A549 treated with AZD2906 at 1 μM for 4 hours (cell line): ENCODE results near the gene ZNF446. TPM values are rescaled to one million over a fixed set of nuclear protein-coding genes. Genes with fewer than 3 reads are reported as not detected.

Experiments used
- total RNA-seq: library from RNA; stranded (reverse); fragments of 200-300 nt; extraction: Qiagen RNA extraction; gene quantifications from 5 replicates; pipeline ENCODE4 v1.2.3, GENCODE V29; 2022

The ZNF446 gene
- total RNA-seq: 11.3 to 13.4 TPM (median 13.0 TPM) in 5 replicates

DNA sequence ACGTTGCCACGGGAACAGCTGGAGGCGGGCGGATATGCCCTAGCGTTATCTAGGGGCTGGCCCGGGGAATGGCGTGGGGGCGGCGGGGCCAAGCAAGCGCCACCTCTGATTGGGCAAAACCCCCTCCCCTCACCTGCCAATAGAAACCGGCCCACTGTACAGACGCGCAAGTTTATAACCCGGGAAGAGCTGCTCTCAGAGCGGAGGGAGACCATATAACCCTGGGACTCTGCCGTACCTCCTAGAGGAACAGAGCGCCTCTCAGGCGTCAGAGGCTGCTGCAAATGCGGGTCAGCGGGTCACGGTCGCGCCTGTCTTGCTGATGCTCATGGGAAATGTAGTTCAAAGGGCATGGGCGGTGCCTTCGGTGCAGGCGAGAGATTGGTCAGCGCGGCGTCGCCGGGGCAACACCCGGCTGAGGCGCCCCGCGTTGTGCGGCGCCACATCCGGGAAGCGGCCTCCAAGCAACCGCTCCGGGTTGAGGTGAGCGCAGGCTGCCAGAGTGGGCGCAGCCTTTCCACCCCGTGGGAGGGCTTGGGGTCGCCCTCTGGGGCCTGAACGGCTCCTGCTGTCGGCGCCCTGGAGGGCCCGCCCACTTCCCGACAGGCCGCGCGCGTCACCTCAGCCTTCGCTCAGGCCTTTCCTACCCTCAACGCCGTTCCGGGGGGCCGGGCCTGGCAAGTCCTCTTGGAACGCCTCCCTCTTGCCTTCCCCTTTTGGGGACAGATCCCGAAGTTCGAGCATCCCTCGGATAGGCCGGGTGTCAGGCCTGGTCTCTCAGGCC is at the start of gene ZNF446:
Gene ZNF446, plus strand, starts transcription at position 639 of the 784 bp plus-strand sequence. CDS start 867 bp downstream, outside the sequence.

DNA sequence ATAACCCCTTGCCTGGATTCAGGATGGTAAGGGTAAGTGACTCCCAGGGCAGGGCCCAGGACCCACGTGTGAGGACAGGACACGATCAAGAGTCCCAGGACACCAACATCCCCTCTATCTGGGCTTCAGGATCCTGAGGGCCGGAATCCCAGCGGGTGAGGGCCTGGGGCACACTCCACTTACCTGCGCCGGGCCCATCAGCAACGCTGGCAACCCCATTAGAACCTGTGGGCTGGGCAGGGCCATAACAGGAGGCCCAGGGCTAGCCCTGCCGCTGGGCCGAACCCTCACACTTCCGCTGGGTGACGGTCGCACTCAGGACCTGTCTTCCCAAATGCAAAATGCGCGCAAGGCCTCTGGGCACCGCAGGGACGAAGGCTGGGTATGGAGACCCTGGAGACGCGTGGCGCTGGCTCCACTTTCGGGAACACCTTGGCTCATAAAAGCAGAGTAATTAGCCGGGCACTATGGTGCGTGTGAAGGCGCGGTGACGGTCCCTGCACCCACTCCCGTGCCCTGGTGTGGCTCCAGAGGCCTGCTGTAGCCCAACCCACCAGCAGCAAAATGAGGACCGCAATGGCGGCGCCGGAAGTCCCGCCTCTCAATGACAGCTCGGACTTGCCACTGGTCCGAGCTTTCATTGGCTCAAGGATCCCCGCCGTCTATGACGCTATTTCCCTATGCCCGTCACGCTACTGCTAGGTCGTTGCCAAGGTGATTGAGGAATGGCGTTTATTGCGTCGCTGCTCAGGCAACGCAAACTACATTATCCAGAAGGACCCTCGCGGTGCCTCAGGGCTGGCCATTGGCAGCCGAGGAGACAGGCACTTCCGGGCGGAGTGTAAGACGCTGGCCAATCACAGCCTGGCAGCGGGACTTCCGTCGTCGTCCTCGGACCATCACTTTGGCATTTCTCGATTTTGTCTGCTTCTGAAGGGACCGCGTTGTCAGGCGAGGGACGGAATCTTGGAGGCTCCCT is 36.3 kb upstream of the ZNF446 start, which contains the start of gene ZNF132:
Gene ZNF132, minus strand, starts transcription at position 578 of the 979 bp plus-strand sequence. Its CDS starts 332 bp downstream, at position 246.

DNA sequence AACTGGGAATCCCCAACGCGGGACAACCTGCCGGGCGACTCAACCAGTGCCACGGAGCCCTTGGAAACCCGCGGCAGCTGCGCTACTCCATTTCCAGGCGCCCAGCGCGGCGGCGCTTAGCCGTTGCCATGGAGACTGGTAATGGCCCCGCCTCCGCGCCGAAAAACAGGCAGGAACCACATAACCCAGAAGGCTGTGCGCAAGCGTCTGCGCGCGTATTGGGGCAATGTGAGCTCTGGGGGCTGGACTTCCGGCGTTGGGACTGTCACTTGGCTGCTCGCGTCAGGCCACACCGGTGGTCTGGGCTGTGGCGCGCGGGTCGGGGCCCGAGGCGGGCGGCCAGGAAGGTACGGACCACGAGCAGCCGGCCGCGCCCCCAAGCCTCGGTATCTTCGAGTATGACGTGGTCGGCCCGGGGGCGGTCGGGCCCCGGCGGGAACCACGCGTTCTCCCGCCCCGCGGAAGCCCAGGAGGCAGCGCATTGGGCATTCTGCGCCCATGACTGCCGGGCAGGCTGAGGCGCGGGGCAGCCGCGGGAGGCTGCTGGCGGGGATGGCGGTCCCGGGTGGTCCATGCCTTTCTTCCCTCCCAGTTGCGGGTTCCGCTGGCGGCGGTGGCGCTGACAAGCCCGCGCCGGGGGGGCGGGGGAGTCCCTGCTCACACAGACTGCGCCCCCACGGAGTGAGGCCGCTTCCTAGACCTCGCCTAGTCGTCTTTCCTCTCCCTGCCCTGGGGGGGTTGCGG is 24.6 kb upstream of the ZNF446 start, which contains the start of gene ZNF324B:
Gene ZNF324B, plus strand, starts transcription at position 265 of the 744 bp plus-strand sequence. CDS start 2,080 bp downstream, outside the sequence.

GRCh38 chr19:58466760-58467589 is 9.2 kb upstream of the ZNF446 start, which contains the start of gene ZNF324:
ZNF324 (plus strand) TSS chr19:58467080; CDS start chr19:58469186, 2,106 bp downstream.

GRCh38 chr19:58511353-58512208 is 35.4 kb downstream of the ZNF446 start, which contains the start of gene SLC27A5:
SLC27A5 (minus strand) TSS chr19:58511992; CDS start chr19:58511955, 37 bp downstream.

GRCh38 chr19:58519355-58520256 is 43.5 kb downstream of the ZNF446 start, which contains the start of gene ZBTB45:
ZBTB45 (minus strand) TSS chr19:58519810; CDS start chr19:58517673, 2,137 bp downstream.

Other genes with a start within 250 kb of the ZNF446 start
- 17.9 to 24.2 TPM (median 18.3 TPM) in 5 replicates for gene ZNF544, start 247.4 kb upstream of the ZNF446 start, total RNA-seq
- 0.79 to 1.3 TPM (median 0.93 TPM) in 5 replicates for gene ZNF8, start 197.4 kb upstream of the ZNF446 start, total RNA-seq
- gene ERVK3-1, start 171.0 kb upstream of the ZNF446 start, total RNA-seq: 89.5 to 102 TPM (median 92.6 TPM) in 5 replicates
- gene ZSCAN22, start 149.4 kb upstream of the ZNF446 start, total RNA-seq: 2.2 to 2.7 TPM (median 2.6 TPM) in 5 replicates
- gene A1BG, start 122.9 kb upstream of the ZNF446 start, total RNA-seq: 8.5 to 15.2 TPM (median 13.9 TPM) in 5 replicates
- gene ZNF497, start 113.6 kb upstream of the ZNF446 start, total RNA-seq: 0.82 to 1.3 TPM (median 1.2 TPM) in 5 replicates
- 1.1 to 1.9 TPM (median 1.4 TPM) in 5 replicates for gene ZNF837, start 95.3 kb upstream of the ZNF446 start, total RNA-seq
- gene RPS5, start 89.1 kb upstream of the ZNF446 start, total RNA-seq: 2,252 to 2,656 TPM (median 2,538 TPM) in 5 replicates
- gene RNF225, start 80.7 kb upstream of the ZNF446 start, total RNA-seq: 0.13 to 0.19 TPM (median 0.16 TPM) in 4 of 5 replicates, not detected in the other
- gene ZNF584, start 67.7 kb upstream of the ZNF446 start, total RNA-seq: 16.7 to 18.7 TPM (median 17.2 TPM) in 5 replicates
- gene ZNF132, start 36.2 kb upstream of the ZNF446 start, total RNA-seq: 0.07 to 0.11 TPM (median 0.09 TPM) in 5 replicates
- 6.1 to 7.5 TPM (median 6.6 TPM) in 5 replicates for gene ZNF324B, start 24.7 kb upstream of the ZNF446 start, total RNA-seq
- gene ZNF324, start 9.3 kb upstream of the ZNF446 start, total RNA-seq: 8.9 to 10.3 TPM (median 9.8 TPM) in 5 replicates
- gene SLC27A5, start 35.6 kb downstream of the ZNF446 start, total RNA-seq: 19.5 to 36.1 TPM (median 30.2 TPM) in 5 replicates
- 15.8 to 21.7 TPM (median 21.5 TPM) in 5 replicates for gene ZBTB45, start 43.5 kb downstream of the ZNF446 start, total RNA-seq
- 657 to 706 TPM (median 668 TPM) in 5 replicates for gene TRIM28, start 67.7 kb downstream of the ZNF446 start, total RNA-seq
- 189 to 217 TPM (median 204 TPM) in 5 replicates for gene CHMP2A, start 78.8 kb downstream of the ZNF446 start, total RNA-seq
- 112 to 141 TPM (median 129 TPM) in 5 replicates for gene UBE2M, start 82.3 kb downstream of the ZNF446 start, total RNA-seq
- 8.8 to 14.7 TPM (median 14.1 TPM) in 5 replicates for gene MZF1, start 97.0 kb downstream of the ZNF446 start, total RNA-seq